Panc1 (cell line): ENCODE measurements around the gene ELFN1. TPM values are rescaled to one million over a fixed set of nuclear protein-coding genes. Genes with fewer than 3 reads are reported as not detected.

Source experiments
- ATAC-seq: fragments of 200-7000 bp; cut with Tn5 transposase; 2 replicates; pipeline ENCODE4 v1.9.1; 2020; ENCODE audit warnings: mild to moderate bottlenecking, moderate library complexity
- BruUV-seq: library from RNA; stranded (reverse); fragments of 400-500 nt; replicated peaks from 2 replicates; lab custom pipeline; 2021; lab: Mats Ljungman, UMichigan
- CTCF ChIA-PET: fragments of 300-600 bp; sonication (Branson Sonifier 250); formaldehyde crosslinking; loops from one replicate; lab custom pipeline; 2022; ENCODE audit warnings: antibody characterized with exemption; lab: Charles Lee
- POLR2A ChIA-PET: fragments of 300-600 bp; sonication (Branson Sonifier 250); formaldehyde crosslinking; loops from one replicate; lab custom pipeline; 2022; ENCODE audit warnings: antibody characterized with exemption; lab: Charles Lee
- DNase-seq: peaks from one replicate; pipeline ENCODE4 v3.0.0-alpha.2; 2010; ENCODE audit warnings: low read depth, low spot score
- H3K27ac ChIP-seq: 2 replicates; pipeline ENCODE4 v1.5.1; 2011; ENCODE audit warnings: mild to moderate bottlenecking, low read length, inconsistent platforms
- H3K27me3 ChIP-seq: fragments of 200-500 bp; sonication (Bioruptor generic); 2 replicates; pipeline ENCODE4 v1.6.0; 2014; ENCODE audit warnings: low read length, inconsistent platforms; ENCODE audit not compliant: control insufficient read depth, insufficient read depth
- H3K36me3 ChIP-seq: fragments of 200-500 bp; sonication (Bioruptor generic); 2 replicates; pipeline ENCODE4 v1.5.1; 2014; ENCODE audit warnings: inconsistent platforms, mild to moderate bottlenecking, low read length, moderate library complexity; ENCODE audit not compliant: control insufficient read depth, insufficient read depth
- H3K4me1 ChIP-seq: 2 replicates; pipeline ENCODE4 v1.5.1; 2011; ENCODE audit warnings: inconsistent platforms, mild to moderate bottlenecking, low read length, moderate library complexity; ENCODE audit not compliant: control insufficient read depth, insufficient read depth
- H3K4me3 ChIP-seq, 2 experiments: 2 replicates each; pipeline ENCODE4 v1.5.1; 2011 to 2012; ENCODE audit warnings: low read depth in 2 of 2, low read length in 2 of 2, mild to moderate bottlenecking in 2 of 2, inconsistent platforms in 1 of 2, moderate library complexity in 1 of 2
- H3K9me3 ChIP-seq: fragments of 200-500 bp; sonication (Bioruptor generic); 2 replicates; pipeline ENCODE4 v1.5.1; 2014; ENCODE audit warnings: low read depth, mild to moderate bottlenecking, inconsistent platforms, low read length, moderate library complexity; ENCODE audit not compliant: control insufficient read depth, insufficient read depth
- CTCF ChIP-seq: fragments of 450-650 bp; IDR thresholded peaks from 2 replicates; pipeline ENCODE4 v1.5.1; 2017; ENCODE audit warnings: mild to moderate bottlenecking
- POLR2AphosphoS5 ChIP-seq: IDR thresholded peaks from 2 replicates; pipeline ENCODE4 v1.6.1; 2012; ENCODE audit warnings: mild to moderate bottlenecking, low read depth, low read length, moderate library complexity
- REST ChIP-seq, 2 experiments: IDR thresholded peaks; 2 replicates each; pipeline ENCODE4 v1.6.1; 2011 to 2012; ENCODE audit warnings: low read depth in 2 of 2, control low read depth in 1 of 2, low read length in 1 of 2, mild to moderate bottlenecking in 1 of 2, moderate library complexity in 1 of 2; ENCODE audit not compliant: insufficient read depth in 1 of 2
- SIN3A ChIP-seq: IDR thresholded peaks from 2 replicates; pipeline ENCODE4 v1.6.1; 2012; ENCODE audit warnings: low read depth, mild to moderate bottlenecking, low read length, moderate library complexity, borderline replicate concordance; ENCODE audit not compliant: insufficient read depth
- TCF7L2 ChIP-seq: IDR thresholded peaks from 2 replicates; pipeline ENCODE4 v1.6.1; 2011; ENCODE audit warnings: mild to moderate bottlenecking, low read depth, low read length, inconsistent platforms
- in situ Hi-C: cut with HindIII; loops from 2 replicates; pipeline ENCODE4 v1.10.0; 2016; ENCODE audit warnings: low sequenced_read_pairs, low pct_unique_long_range_greater_than_20kb
- intact Hi-C: fragments of 100-400 bp; cut with micrococcal nuclease; formaldehyde crosslinking; loops from one replicate; pipeline ENCODE4 v1.10.0; 2022; ENCODE audit not compliant: unreplicated experiment
- total RNA-seq: library from RNA; stranded (reverse); gene quantifications from one replicate; pipeline ENCODE4 v1.2.1, GENCODE V29; 2021; ENCODE audit not compliant: unreplicated experiment

ELFN1 gene
- total RNA-seq, 1 experiment from 2014 or later: 39.0 TPM

GRCh38 chr7:1651031-1651446, 19.0 kb upstream of the ELFN1 start:
- ChIA-PET CTCF (no interaction called here), POLR2A (no interaction called here)
- Histone ChIP-seq H3K27me3 (no peaks in the 10 kb centered on the region), H3K36me3 (no peaks in the 10 kb centered on the region), H3K4me1 (no peaks in the 10 kb centered on the region), H3K9me3 (no peaks in the 10 kb centered on the region), H3K4me3 (no peak overlapping the region), H3K27ac (no peak overlapping the region)
- DNase-seq (no peak), ATAC-seq (no peak)
- TF ChIP-seq REST (IDR thresholded peaks at IDR 0.05; ENCODE audit: insufficient read depth in 1 of 2, low read depth in 2 of 2, low read length in 1 of 2) (no peak), TCF7L2 (no peak), POLR2AphosphoS5 (no peak), SIN3A (no peak), CTCF (no peak)
- in situ Hi-C loops (no loop called here), intact Hi-C loops (no loop called here)
- no TSS peak for BruUV-seq

GRCh38 chr7:1651891-1652290, 18.2 kb upstream of the ELFN1 start:
- Histone ChIP-seq H3K27ac (no peak overlapping the region), H3K4me3 (no peak overlapping the region), H3K4me1 (no peaks in the 10 kb centered on the region), H3K27me3 (no peaks in the 10 kb centered on the region), H3K36me3 (no peaks in the 10 kb centered on the region), H3K9me3 (no peaks in the 10 kb centered on the region)
- ATAC-seq (no peak), DNase-seq (no peak)
- in situ Hi-C loops: no loop called here
- TF ChIP-seq CTCF: no peak
- TF ChIP-seq POLR2AphosphoS5: no peak
- TF ChIP-seq TCF7L2: no peak
- no peak for TF ChIP-seq SIN3A
- TF ChIP-seq REST (IDR thresholded peaks at IDR 0.05; ENCODE audit: insufficient read depth in 1 of 2, low read depth in 2 of 2, low read length in 1 of 2): no peak
- BruUV-seq: no TSS peak
- ChIA-PET CTCF (interaction anchor here (1.0 kb wide), 1 partner anchor 12 kb away, joined by 5 read pairs; no protein-coding TSS in a partner anchor), POLR2A (interaction anchor here (0.6 kb wide), 1 partner anchor 37 kb away, joined by 3 read pairs; no protein-coding TSS in a partner anchor)
- intact Hi-C loops: no loop called here
